HG03378 (cell line): ENCODE measurements around the gene LONP2.
"Not testable (repeated sequence)": the region's sequence is repeated elsewhere in the genome, so short reads cannot be mapped to it uniquely, and the experiment has no call there.

Experiments
- ATAC-seq: cut with Tn5 transposase; IDR thresholded peaks from one replicate; pipeline ENCODE4 v1.9.1; 2021; ENCODE audit warnings: mild to moderate bottlenecking, moderate library complexity; ENCODE audit not compliant: unreplicated experiment

LONP2 gene

GRCh38 chr16:48365025-48365600, 121.0 kb downstream of the LONP2 start:
- no peak for ATAC-seq

- peak; percentile 65 for ATAC-seq
Measured at GRCh38 chr16:48365601-48366164, 121.6 kb downstream of the LONP2 start.

- peak; percentile 76 for ATAC-seq
Measured at GRCh38 chr16:48366165-48367093, 122.3 kb downstream of the LONP2 start.

GRCh38 chr16:48367441-48368049, 123.4 kb downstream of the LONP2 start:
- no peak for ATAC-seq

GRCh38 chr16:48369765-48370164, 125.7 kb downstream of the LONP2 start:
- no peak for ATAC-seq

- ATAC-seq, result no peak
Measured at GRCh38 chr16:48370229-48370628, 126.1 kb downstream of the LONP2 start.

GRCh38 chr16:48370668-48371392, 126.7 kb downstream of the LONP2 start:
- not testable (repeated sequence) for ATAC-seq

- ATAC-seq, result no peak
Measured at GRCh38 chr16:48371393-48371780, 127.3 kb downstream of the LONP2 start.

- no peak for ATAC-seq
Measured at GRCh38 chr16:48372744-48373143, 128.6 kb downstream of the LONP2 start.

GRCh38 chr16:48373258-48374029, 129.3 kb downstream of the LONP2 start:
- no peak for ATAC-seq

GRCh38 chr16:48374255-48374654, 130.2 kb downstream of the LONP2 start:
- no peak for ATAC-seq

- not testable (repeated sequence) for ATAC-seq
Measured at GRCh38 chr16:48377301-48377700, 133.2 kb downstream of the LONP2 start.

- no peak for ATAC-seq
Measured at GRCh38 chr16:48378276-48378675, 134.2 kb downstream of the LONP2 start.

GRCh38 chr16:48378836-48379235, 134.7 kb downstream of the LONP2 start:
- ATAC-seq, result no peak

GRCh38 chr16:48381201-48381600, 137.1 kb downstream of the LONP2 start:
- ATAC-seq, result no peak

- no peak for ATAC-seq
Measured at GRCh38 chr16:48382131-48382530, 138.0 kb downstream of the LONP2 start.

- no peak for ATAC-seq
Measured at GRCh38 chr16:48383009-48383876, 139.1 kb downstream of the LONP2 start.

GRCh38 chr16:48383877-48384519, 139.9 kb downstream of the LONP2 start:
- ATAC-seq, result no peak
